Cardiac muscle cell (in vitro differentiated cells and primary cell): ENCODE data around the gene TAGAP. TPM values are rescaled to one million over a fixed set of nuclear protein-coding genes. Genes with fewer than 3 reads are reported as not detected.
"Not testable (repeated sequence)": the region's sequence is repeated elsewhere in the genome, so short reads cannot be mapped to it uniquely, and the experiment has no call there.

ENCODE experiments used
- DNase-seq, 2 donors: peaks; one replicate each; pipeline versions ENCODE4 v3.0.0 to v3.0.0-alpha.2; 2010 to 2017; ENCODE audit warnings: low read depth in 1 of 2, low spot score in 1 of 2
- H3K27ac ChIP-seq: fragments of 200-600 bp; sonication (generic); 2 replicates; pipeline ENCODE4 v1.5.1; 2016
- H3K27me3 ChIP-seq: fragments of 200-600 bp; sonication (generic); 2 replicates; pipeline ENCODE4 v1.6.0; 2016; ENCODE audit warnings: control low read depth
- H3K36me3 ChIP-seq: fragments of 200-600 bp; sonication (generic); 2 replicates; pipeline ENCODE4 v1.5.1; 2016; ENCODE audit warnings: control low read depth
- H3K4me1 ChIP-seq: fragments of 200-600 bp; sonication (generic); 2 replicates; pipeline ENCODE4 v1.8.1; 2017; ENCODE audit warnings: low read depth, mild to moderate bottlenecking, mixed run types
- H3K4me3 ChIP-seq: fragments of 200-600 bp; sonication (generic); 2 replicates; pipeline ENCODE4 v1.5.1; 2016; ENCODE audit warnings: mild to moderate bottlenecking
- H3K9me3 ChIP-seq: fragments of 200-600 bp; sonication (generic); 2 replicates; pipeline ENCODE4 v1.5.1; 2017; ENCODE audit warnings: low read depth, mild to moderate bottlenecking, control low read depth
- CTCF ChIP-seq: IDR thresholded peaks from 2 replicates; pipeline ENCODE4 v1.5.1; 2012; ENCODE audit warnings: low read depth, mild to moderate bottlenecking, low read length
- polyA plus RNA-seq: library from polyadenylated mRNA; unstranded; fragments of >200 nt; fragmentation: Nextera tagmentation; extraction: Ambion mirVana; gene quantifications from 2 replicates; pipeline ENCODE4 v1.2.1, GENCODE V29; 2016
- total RNA-seq: library from RNA; depleted of rRNA; stranded (reverse); fragments of >200 nt; gene quantifications from 2 replicates; pipeline ENCODE4 v1.2.3, GENCODE V29; 2016

TAGAP gene
- total and polyA plus RNA-seq, 2 experiments from 2014 or later: not detected

- no peaks in the 10 kb centered on the region for H3K27me3 ChIP-seq
- no peak for DNase-seq
- no peaks in the 10 kb centered on the region for H3K36me3 ChIP-seq
- no peaks in the 10 kb centered on the region for H3K9me3 ChIP-seq
- no peak for TF ChIP-seq CTCF
- H3K27ac ChIP-seq: no peak overlapping the region
- no peak overlapping the region for H3K4me3 ChIP-seq
- H3K4me1 ChIP-seq: no peaks in the 10 kb centered on the region
Observed at GRCh38 chr6:159017757-159018559, 26.8 kb downstream of the TAGAP start.

GRCh38 chr6:159014406-159014805, 30.4 kb downstream of the TAGAP start:
- TF ChIP-seq CTCF: no peak
- H3K9me3 ChIP-seq: no peaks in the 10 kb centered on the region
- H3K4me1 ChIP-seq: no peaks in the 10 kb centered on the region
- no peak overlapping the region for H3K27ac ChIP-seq
- DNase-seq: no peak
- no peaks in the 10 kb centered on the region for H3K27me3 ChIP-seq
- no peak overlapping the region for H3K4me3 ChIP-seq
- no peaks in the 10 kb centered on the region for H3K36me3 ChIP-seq

GRCh38 chr6:159013229-159013628, 31.6 kb downstream of the TAGAP start:
- no peaks in the 10 kb centered on the region for H3K4me1 ChIP-seq
- no peak overlapping the region for H3K27ac ChIP-seq
- H3K36me3 ChIP-seq: no peaks in the 10 kb centered on the region
- no peak for TF ChIP-seq CTCF
- H3K4me3 ChIP-seq: no peak overlapping the region
- H3K9me3 ChIP-seq: no peaks in the 10 kb centered on the region
- peak in 1 of 2 donors; percentile 34 for DNase-seq
- H3K27me3 ChIP-seq: no peaks in the 10 kb centered on the region

- Histone ChIP-seq H3K27ac (no peak overlapping the region), H3K9me3 (no peaks in the 10 kb centered on the region), H3K4me3 (no peak overlapping the region), H3K27me3 (no peaks in the 10 kb centered on the region), H3K4me1 (no peaks in the 10 kb centered on the region), H3K36me3 (no peaks in the 10 kb centered on the region)
- DNase-seq: peak in 1 of 2 donors; percentile 46
- no peak for TF ChIP-seq CTCF
Observed at GRCh38 chr6:159012201-159012600, 32.6 kb downstream of the TAGAP start.

GRCh38 chr6:159010037-159010612, 34.7 kb downstream of the TAGAP start:
- not testable (repeated sequence) for DNase-seq, H3K9me3 ChIP-seq, H3K4me1 ChIP-seq, H3K27me3 ChIP-seq, H3K36me3 ChIP-seq, H3K27ac ChIP-seq, H3K4me3 ChIP-seq

- no peaks in the 10 kb centered on the region for H3K36me3 ChIP-seq
- peak; percentile 49 for TF ChIP-seq CTCF
Observed at GRCh38 chr6:159008656-159009288, 36.0 kb downstream of the TAGAP start.

More at GRCh38 chr6:159008656-159009288, 36.0 kb downstream of the TAGAP start:
- H3K4me3 ChIP-seq: no peak overlapping the region
- H3K4me1 ChIP-seq: peaks cover 6% of the 10 kb centered on the region
- no peaks in the 10 kb centered on the region for H3K9me3 ChIP-seq
- H3K27ac ChIP-seq: no peak overlapping the region
- DNase-seq: peak; percentile 49 to 57
- H3K27me3 ChIP-seq: no peaks in the 10 kb centered on the region
